HG02970 (cell line): ENCODE results near the gene NDRG3.

Experiments used
- ATAC-seq: cut with Tn5 transposase; IDR thresholded peaks from one replicate; pipeline ENCODE4 v1.9.1; 2021; ENCODE audit warnings: mild to moderate bottlenecking, moderate library complexity, moderate number of reproducible peaks; ENCODE audit not compliant: unreplicated experiment, low FRiP score

The NDRG3 gene

DNA sequence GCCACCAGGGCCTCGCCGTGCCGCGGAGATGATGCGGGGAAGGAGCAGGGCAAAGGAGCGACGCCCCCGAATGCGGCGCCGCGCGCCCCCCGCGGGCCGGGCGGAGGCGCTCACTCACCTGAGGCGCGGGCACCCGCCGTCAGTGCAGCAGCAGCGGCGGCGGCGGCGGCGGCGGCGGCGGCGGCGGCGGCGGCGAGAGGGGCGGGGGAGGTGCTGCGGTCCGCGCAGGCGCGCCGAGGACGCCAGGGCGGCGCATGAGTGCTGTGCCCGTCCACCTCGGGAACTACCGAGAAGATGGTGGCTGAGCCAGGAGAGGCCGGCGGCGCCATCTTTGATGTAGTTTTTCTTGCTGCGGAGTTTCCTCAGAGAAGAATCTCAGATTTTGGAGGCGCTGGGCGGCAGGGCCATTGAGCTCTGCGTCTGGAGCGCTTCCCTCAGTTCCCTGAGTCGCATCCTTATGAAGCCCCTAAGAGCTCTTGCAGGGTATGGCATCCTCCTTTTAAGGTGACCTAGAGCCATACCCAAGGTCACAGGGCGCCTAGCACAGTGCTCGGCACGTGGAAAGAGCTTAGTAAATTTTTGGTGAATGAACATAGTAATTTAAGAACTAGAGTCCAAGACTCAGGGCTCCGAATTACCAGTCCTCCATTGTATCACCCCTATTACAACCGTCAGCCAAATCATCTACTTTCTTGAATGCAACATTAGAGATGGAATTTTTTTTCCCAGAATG is at the start of gene NDRG3:
Gene NDRG3, minus strand, starts transcription at position 164 of the 733 bp plus-strand sequence. CDS start 24,355 bp downstream, outside the sequence.
- peak; percentile 90 for ATAC-seq

- ATAC-seq: no peak
Measured at GRCh38 chr20:36794116-36794474, 48.2 kb upstream of the NDRG3 start.

GRCh38 chr20:36793294-36794115 is 47.6 kb upstream of the NDRG3 start:
- no peak for ATAC-seq

DNA sequence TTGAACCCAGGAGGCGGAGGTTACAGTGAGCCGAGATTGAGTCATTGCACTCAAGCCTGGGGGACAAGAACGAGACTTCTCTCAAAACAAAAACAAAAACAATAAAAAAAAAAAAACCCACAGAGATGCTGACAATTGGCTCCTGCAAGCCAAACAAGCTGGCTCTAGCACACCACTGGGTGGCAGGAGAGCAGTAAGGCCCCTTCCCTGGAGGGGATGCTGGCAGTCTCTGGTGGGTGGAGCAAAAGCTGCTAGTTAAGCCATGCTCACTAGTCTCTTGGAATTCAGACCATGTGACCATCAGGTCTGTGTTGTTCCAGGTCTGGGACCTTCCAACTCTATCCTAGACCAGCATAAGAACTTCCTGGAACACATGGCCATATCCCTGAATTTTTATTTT is 46.5 kb upstream of the NDRG3 start:
- no peak for ATAC-seq

- ATAC-seq: no peak
Measured at GRCh38 chr20:36791862-36792261, 46.0 kb upstream of the NDRG3 start.

- no peak for ATAC-seq
Measured at GRCh38 chr20:36786663-36787062, 40.8 kb upstream of the NDRG3 start.

DNA sequence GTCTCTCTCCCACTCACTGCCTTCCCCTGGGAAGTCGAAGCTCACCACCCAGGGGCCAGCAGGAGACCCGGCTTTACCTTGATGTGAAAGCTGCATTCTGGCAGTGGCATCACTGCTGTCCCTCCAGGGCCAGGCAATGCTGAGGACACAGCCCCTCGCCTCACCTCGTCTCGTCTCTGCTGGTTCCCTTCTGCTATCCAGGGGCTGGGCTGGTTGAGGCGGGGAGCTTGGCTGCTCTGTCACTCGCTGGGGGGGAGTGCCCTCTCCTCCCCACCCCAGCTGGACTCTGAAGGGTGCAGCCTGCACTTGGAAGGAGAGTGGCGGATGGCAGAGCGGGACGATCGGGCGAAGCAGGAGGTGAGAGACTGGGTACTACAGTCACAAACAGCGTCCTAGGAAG is 40.4 kb upstream of the NDRG3 start:
- no peak for ATAC-seq

DNA sequence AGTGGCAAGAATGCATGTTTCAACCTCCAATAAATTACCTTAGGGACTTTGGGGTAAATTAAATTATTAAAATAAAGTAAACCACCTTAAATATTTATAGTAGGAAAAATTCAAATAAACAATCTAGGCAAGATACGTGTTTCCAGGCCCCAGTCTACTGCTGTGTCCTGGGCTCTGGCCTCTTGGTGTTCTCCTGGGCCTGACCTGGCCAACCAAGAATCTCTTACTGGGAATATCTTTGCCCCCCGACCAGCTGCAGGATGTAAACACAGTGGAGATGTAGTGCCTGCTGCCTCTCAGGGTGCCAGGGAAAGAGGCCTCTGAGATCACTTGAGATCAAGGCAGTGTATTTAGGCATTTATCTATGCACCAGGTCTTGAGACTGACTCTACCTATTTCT is 39.4 kb upstream of the NDRG3 start:
- no peak for ATAC-seq

GRCh38 chr20:36784900-36785299 is 39.0 kb upstream of the NDRG3 start:
- no peak for ATAC-seq

GRCh38 chr20:36784116-36784515 is 38.2 kb upstream of the NDRG3 start:
- no peak for ATAC-seq

- ATAC-seq: no peak
Measured at GRCh38 chr20:36779656-36780025, 33.8 kb upstream of the NDRG3 start.

- ATAC-seq: no peak
Measured at GRCh38 chr20:36778831-36779655, 33.2 kb upstream of the NDRG3 start.

- ATAC-seq: no peak
Measured at GRCh38 chr20:36777576-36777975, 31.7 kb upstream of the NDRG3 start.

GRCh38 chr20:36777167-36777566 is 31.3 kb upstream of the NDRG3 start:
- no peak for ATAC-seq

GRCh38 chr20:36775826-36776225 is 29.9 kb upstream of the NDRG3 start:
- ATAC-seq: no peak

GRCh38 chr20:36775196-36775595 is 29.3 kb upstream of the NDRG3 start:
- no peak for ATAC-seq

DNA sequence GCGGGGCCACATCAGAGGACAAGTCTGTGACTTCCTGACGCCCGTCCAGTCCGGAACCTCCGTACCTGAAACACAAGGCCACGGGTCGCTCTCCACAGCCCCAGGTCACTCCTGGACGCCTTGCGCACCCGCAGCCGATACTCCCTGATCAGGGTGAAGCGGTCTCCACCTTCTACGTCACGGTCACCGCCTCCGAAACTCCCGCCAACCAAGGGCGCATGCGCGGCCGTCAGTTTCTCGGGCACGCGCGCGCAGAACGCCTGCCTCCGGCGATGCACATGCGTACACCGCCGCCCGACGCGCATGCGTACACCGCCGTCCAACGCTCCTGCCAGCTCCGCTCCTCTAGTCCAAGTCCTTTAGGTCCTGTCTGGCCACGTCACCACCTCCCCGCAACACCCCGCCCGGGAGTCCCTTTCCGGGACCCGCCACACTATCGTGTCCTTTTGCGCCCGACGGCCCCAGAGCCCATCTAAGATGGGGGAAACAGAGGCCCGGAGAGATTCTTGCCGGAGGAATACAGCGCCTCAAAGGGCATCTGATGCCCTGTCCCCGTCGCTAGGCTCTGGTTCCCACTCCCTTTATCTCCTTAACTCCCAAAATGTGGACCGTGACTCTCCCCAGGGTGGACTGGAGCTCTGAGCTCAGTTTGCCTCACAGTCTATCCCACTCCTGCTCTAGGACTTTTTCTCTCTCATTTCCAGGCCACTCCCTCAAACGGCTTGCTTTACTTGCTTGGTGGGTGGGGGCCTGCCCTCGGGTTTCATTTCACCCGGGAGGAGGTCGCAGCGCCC is 27.9 kb upstream of the NDRG3 start, which contains the start of gene DSN1:
Gene DSN1, minus strand, starts transcription at position 167 of the 794 bp plus-strand sequence. CDS start 2,305 bp downstream, outside the sequence.
- ATAC-seq: peak; percentile 80

- peak; percentile 12 for ATAC-seq
Measured at GRCh38 chr20:36773107-36773596, 27.3 kb upstream of the NDRG3 start.

DNA sequence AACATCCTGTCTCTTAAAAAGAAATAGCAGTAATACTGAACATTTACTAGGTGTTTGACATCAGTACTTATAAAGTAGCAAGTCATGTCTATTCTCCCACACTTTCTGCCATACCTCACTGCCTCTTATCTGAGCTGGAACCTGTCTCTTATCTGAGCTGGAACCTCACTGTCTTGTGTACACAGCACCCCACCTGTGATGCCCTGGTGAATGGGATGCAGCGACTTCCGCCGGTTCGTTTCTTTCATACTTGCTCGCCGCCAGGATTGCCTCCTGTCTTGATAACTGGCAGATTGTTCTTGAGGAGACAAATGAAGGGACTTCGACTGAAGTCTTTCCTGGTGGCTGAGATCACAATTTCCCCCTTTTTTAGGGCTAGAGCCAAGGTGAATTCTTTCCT is 24.8 kb upstream of the NDRG3 start:
- no peak for ATAC-seq
